Activated T-helper 2 cell treated with anti-CD3 and anti-CD28 coated beads, Interferon-gamma antibody, Interleukin-2, Interleukin-4, amounts not matched to agents 10 μg/mL and 5 μg/mL and 100 μg/mL, durations not matched to agents 14 hours and 24 hours and 36 hours (primary cell): ENCODE results near the gene INPP5A. TPM values are rescaled to one million over a fixed set of nuclear protein-coding genes. Genes with fewer than 3 reads are reported as not detected.

ENCODE experiments used
- DNase-seq: peaks from one replicate; pipeline ENCODE4 v3.0.0; 2021; ENCODE audit warnings: low spot score
- H3K27ac Mint-ChIP-seq: one replicate; pipeline ENCODE4 v1.8.0; 2021; ENCODE audit warnings: mixed read lengths
- H3K27me3 Mint-ChIP-seq: one replicate; pipeline ENCODE4 v1.8.0; 2021; ENCODE audit warnings: low read depth, mixed read lengths
- H3K36me3 Mint-ChIP-seq: one replicate; pipeline ENCODE4 v1.8.0; 2021; ENCODE audit warnings: low read depth, mixed read lengths
- H3K4me1 Mint-ChIP-seq: one replicate; pipeline ENCODE4 v1.8.0; 2021; ENCODE audit warnings: low read depth, mixed read lengths
- H3K4me3 Mint-ChIP-seq: one replicate; pipeline ENCODE4 v1.8.0; 2021; ENCODE audit warnings: low read depth, mild to moderate bottlenecking, moderate library complexity, mixed read lengths
- H3K9me3 Mint-ChIP-seq: one replicate; pipeline ENCODE4 v1.8.0; 2021; ENCODE audit warnings: mixed read lengths
- intact Hi-C: fragments of 100-400 bp; cut with micrococcal nuclease; formaldehyde crosslinking; loops from one replicate; pipeline ENCODE4 v1.15.1; 2023
- total RNA-seq: library from RNA; stranded (reverse); gene quantifications from 2 replicates; pipeline ENCODE4 v1.2.3, GENCODE V29; 2022

INPP5A gene
- total RNA-seq, 1 donor from 2014 or later = 13.0 TPM

- no peak overlapping the region for H3K4me3 Mint-ChIP-seq
- no peak overlapping the region for H3K27ac Mint-ChIP-seq
- peaks cover 1% of the 10 kb centered on the region for H3K27me3 Mint-ChIP-seq
- intact Hi-C loops = no loop called here
- no peaks in the 10 kb centered on the region for H3K9me3 Mint-ChIP-seq
- no peak for DNase-seq
- peaks cover 10% of the 10 kb centered on the region for H3K4me1 Mint-ChIP-seq
- no peaks in the 10 kb centered on the region for H3K36me3 Mint-ChIP-seq
Measured at GRCh38 chr10:132627666-132628531, 90.3 kb downstream of the INPP5A start.

DNA sequence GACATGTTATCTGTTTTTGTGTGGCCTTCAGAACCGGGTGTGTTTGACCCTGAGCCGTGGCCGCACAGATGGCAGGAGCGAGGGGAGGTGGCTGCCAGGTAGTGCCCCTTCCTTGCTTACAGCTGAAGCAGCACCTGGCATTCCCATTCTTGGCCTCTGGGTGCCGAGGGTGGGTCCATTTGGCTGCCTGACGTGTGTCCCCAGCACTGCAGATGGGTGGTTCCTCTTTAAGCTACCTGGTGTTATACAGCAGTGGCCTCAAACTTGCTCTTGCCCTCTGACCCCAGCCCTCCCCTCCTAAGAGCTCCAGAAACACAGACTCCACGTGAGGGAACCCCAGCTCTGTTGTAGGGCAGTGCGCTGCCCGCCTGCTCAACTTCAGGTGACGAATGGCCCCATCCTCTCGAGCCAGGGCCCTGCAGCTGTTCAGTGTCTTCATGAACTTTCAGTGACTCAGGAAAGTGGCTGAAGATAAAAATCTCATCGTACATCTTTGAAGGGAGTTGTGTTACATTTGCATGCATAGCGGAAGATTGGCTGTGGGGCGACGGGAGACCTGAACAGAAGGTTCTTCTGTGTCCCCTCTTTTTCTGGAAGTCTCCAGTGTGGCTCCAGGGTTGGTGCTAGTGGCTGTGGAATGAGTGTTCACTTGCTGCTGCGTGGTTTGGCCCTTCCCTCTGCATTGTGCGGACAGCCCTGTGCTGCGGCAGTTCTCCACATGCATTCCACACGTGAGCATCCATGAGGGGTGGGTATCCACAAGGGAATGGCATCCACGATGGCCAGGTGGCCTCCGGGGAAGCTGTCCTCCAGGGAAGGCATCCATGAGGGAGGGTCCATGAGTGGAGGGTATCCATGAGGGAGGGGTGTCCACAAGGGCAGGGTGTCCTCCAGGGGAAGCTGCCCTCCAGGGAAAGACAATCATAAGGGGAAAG lies 91.6 kb downstream of the INPP5A start:
- Mint-ChIP-seq H3K36me3 (no peaks in the 10 kb centered on the region), H3K27ac (no peak overlapping the region), H3K9me3 (no peaks in the 10 kb centered on the region), H3K27me3 (peaks cover 1% of the 10 kb centered on the region), H3K4me1 (peaks cover 10% of the 10 kb centered on the region), H3K4me3 (no peak overlapping the region)
- intact Hi-C loops = no loop called here
- no peak for DNase-seq

DNA sequence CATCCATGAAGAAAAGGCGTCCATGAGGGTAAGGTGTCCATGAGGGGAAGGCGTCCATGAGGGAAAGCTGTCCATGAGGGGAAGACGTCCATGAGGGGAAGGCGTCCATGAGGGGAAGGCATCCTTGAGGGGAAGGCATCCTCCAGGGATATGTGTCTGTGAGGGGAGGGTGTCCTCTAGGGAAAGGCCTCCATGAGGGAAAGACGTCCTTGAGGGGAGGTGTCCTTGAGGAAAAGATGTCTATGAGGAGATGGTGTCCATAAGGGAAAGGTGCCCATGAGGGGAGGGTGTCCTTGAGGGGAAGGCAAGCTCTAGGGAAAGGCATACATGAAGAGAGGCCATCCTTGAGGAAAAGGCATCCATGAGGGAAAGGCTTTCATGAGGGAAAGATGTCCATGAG lies 92.6 kb downstream of the INPP5A start:
- no peak overlapping the region for H3K4me3 Mint-ChIP-seq
- peaks cover 3% of the 10 kb centered on the region for H3K27me3 Mint-ChIP-seq
- peaks cover 14% of the 10 kb centered on the region for H3K4me1 Mint-ChIP-seq
- no peak for DNase-seq
- intact Hi-C loops = loop anchor here (10.0 kb wide), 1 partner anchor 245 kb away; no protein-coding TSS in a partner anchor
- no peaks in the 10 kb centered on the region for H3K36me3 Mint-ChIP-seq
- no peaks in the 10 kb centered on the region for H3K9me3 Mint-ChIP-seq
- H3K27ac Mint-ChIP-seq = no peak overlapping the region

DNA sequence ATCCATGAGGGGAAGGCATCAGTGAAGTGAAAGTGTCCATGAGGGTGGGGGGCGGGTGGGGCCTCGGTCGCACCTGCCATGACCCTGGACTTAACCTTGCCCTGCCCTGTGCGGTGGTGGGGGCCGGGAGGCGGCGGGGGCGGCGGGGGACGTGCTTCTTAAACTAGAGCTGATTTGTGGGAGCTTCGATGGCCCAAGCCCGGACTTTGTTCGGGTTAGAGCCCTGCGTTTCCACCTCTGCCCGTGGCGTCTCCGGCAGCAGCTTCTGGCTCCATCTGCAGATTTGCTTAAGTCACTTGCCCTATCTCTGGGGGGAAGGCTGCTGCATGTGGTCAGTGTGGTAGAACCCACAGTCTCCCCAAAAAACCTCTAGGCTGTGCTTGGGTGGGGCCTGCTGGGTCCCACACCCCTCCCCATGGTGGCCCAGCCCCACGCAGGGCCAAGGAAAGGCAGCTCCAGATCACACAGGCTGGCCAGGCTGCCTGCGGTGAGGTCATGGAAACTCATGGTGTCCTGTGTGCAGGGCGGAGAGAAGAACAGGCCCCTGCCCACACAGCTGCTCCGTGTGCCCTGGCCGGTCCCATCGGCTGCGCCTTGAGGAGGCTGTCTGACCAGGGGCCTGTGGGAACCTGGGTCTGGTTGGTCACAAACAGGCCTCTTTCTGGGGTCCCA lies 93.2 kb downstream of the INPP5A start:
- H3K36me3 Mint-ChIP-seq = no peaks in the 10 kb centered on the region
- H3K4me1 Mint-ChIP-seq = peaks cover 14% of the 10 kb centered on the region
- intact Hi-C loops = loop anchor here (10.0 kb wide), 1 partner anchor 246 kb away; no protein-coding TSS in a partner anchor
- H3K9me3 Mint-ChIP-seq = no peaks in the 10 kb centered on the region
- no peak overlapping the region for H3K4me3 Mint-ChIP-seq
- DNase-seq = no peak
- H3K27ac Mint-ChIP-seq = no peak overlapping the region
- H3K27me3 Mint-ChIP-seq = peaks cover 3% of the 10 kb centered on the region

DNA sequence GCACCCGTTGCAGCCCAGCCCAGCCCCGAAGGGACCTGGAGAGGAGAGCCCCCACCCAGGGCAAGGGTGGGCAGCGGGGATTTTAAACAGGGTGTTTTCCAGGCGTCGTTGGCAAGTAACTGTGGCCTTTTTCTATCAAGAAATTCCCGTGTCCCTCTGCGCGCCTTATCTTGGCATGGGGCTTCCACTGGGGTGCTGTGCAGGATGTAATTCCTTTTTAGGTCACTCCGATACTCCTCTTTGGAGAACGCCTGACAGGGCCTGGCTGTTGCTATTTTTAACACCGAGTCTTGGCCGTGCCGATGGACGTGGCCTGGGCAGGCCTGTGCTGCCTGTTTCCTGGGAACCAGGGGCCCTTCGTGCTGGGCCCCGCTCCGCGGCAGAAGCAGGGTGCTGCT lies 93.8 kb downstream of the INPP5A start:
- no peak overlapping the region for H3K4me3 Mint-ChIP-seq
- peaks cover 14% of the 10 kb centered on the region for H3K4me1 Mint-ChIP-seq
- H3K36me3 Mint-ChIP-seq = no peaks in the 10 kb centered on the region
- intact Hi-C loops = loop anchor here (10.0 kb wide), 1 partner anchor 247 kb away; no protein-coding TSS in a partner anchor
- no peak for DNase-seq
- H3K9me3 Mint-ChIP-seq = no peaks in the 10 kb centered on the region
- peaks cover 2% of the 10 kb centered on the region for H3K27me3 Mint-ChIP-seq
- H3K27ac Mint-ChIP-seq = no peak overlapping the region

GRCh38 chr10:132632091-132632561 lies 94.5 kb downstream of the INPP5A start:
- Mint-ChIP-seq H3K4me3 (no peak overlapping the region), H3K27ac (no peak overlapping the region), H3K36me3 (no peaks in the 10 kb centered on the region), H3K9me3 (no peaks in the 10 kb centered on the region), H3K27me3 (peaks cover 2% of the 10 kb centered on the region), H3K4me1 (peaks cover 15% of the 10 kb centered on the region)
- intact Hi-C loops = loop anchor here (10.0 kb wide), 1 partner anchor 247 kb away; no protein-coding TSS in a partner anchor
- DNase-seq = no peak

- DNase-seq = no peak
- intact Hi-C loops = loop anchor here (10.0 kb wide), 1 partner anchor 248 kb away; no protein-coding TSS in a partner anchor
- H3K36me3 Mint-ChIP-seq = no peaks in the 10 kb centered on the region
Measured at GRCh38 chr10:132632851-132633684, 95.5 kb downstream of the INPP5A start.

DNA sequence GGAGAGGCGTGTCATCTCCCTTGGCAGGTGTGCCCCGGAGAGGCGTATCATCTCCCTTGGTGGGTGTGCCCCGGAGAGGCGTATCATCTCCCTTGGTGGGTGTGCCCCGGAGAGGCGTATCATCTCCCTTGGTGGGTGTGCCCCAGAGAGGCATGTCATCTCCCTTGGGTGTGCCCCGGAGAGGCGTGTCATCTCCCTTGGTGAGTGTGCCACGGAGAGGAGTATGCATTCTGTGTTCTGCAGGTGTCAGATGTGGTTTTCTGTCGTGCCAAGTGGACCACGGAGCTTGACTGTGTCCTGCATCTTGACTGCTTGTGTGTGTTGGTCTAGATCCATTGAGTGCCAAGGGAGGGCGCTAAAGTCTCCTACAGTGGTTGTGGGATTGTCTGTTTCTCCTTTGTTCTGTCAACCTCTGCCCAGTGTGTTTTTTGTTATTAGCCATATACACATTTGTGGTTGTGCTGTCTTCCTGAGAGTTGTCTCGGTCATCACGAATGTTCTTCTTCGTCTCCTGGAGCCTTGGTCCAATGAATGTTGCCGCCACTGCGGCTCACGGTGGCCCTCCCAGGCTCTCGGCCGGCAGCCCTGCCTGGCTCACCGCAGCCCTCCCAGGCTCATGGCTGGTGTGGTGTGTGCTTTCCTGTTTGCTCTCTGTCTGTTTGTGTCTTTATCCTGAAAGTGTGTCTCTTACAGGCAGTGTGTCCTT lies 96.8 kb downstream of the INPP5A start:
- intact Hi-C loops = loop anchor here (10.0 kb wide), 1 partner anchor 250 kb away; no protein-coding TSS in a partner anchor
- no peak overlapping the region for H3K27ac Mint-ChIP-seq
- no peak overlapping the region for H3K4me3 Mint-ChIP-seq
- DNase-seq = no peak
- H3K4me1 Mint-ChIP-seq = peaks cover 16% of the 10 kb centered on the region
- H3K27me3 Mint-ChIP-seq = peaks cover 7% of the 10 kb centered on the region
- H3K36me3 Mint-ChIP-seq = no peaks in the 10 kb centered on the region
- no peaks in the 10 kb centered on the region for H3K9me3 Mint-ChIP-seq

More at GRCh38 chr10:132632851-132633684, 95.5 kb downstream of the INPP5A start:
- Mint-ChIP-seq H3K27me3 (peaks cover 7% of the 10 kb centered on the region), H3K4me1 (peaks cover 21% of the 10 kb centered on the region), H3K27ac (no peak overlapping the region), H3K4me3 (no peak overlapping the region), H3K9me3 (no peaks in the 10 kb centered on the region)

DNA sequence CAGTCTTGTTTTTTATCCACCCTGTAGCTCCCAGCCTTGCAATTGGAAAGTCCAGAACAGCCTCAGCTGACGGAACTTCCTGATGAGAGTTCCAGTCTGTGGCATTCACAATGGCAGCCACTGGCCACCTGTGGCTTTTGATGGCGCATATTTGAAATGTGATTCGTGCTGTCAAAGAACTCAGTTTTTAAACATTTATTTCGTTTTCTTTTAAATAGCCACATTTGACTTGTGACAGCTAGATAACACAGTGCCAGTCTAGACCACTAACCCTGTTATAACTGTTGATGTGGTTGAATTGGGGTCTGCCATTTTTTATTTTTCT lies 97.3 kb downstream of the INPP5A start:
- H3K36me3 Mint-ChIP-seq = no peaks in the 10 kb centered on the region
- H3K9me3 Mint-ChIP-seq = no peaks in the 10 kb centered on the region
- DNase-seq = no peak
- H3K4me3 Mint-ChIP-seq = no peak overlapping the region
- peaks cover 7% of the 10 kb centered on the region for H3K27me3 Mint-ChIP-seq
- H3K27ac Mint-ChIP-seq = no peak overlapping the region
- intact Hi-C loops = loop anchor here (10.0 kb wide), 1 partner anchor 250 kb away; no protein-coding TSS in a partner anchor
- peaks cover 13% of the 10 kb centered on the region for H3K4me1 Mint-ChIP-seq

GRCh38 chr10:132636358-132636757 lies 98.8 kb downstream of the INPP5A start:
- no peaks in the 10 kb centered on the region for H3K9me3 Mint-ChIP-seq
- peaks cover 7% of the 10 kb centered on the region for H3K27me3 Mint-ChIP-seq
- no peak overlapping the region for H3K27ac Mint-ChIP-seq
- H3K36me3 Mint-ChIP-seq = no peaks in the 10 kb centered on the region
- DNase-seq = no peak
- H3K4me1 Mint-ChIP-seq = peaks cover 15% of the 10 kb centered on the region
- intact Hi-C loops = loop anchor here (10.0 kb wide), 1 partner anchor 252 kb away; no protein-coding TSS in a partner anchor
- no peak overlapping the region for H3K4me3 Mint-ChIP-seq

DNA sequence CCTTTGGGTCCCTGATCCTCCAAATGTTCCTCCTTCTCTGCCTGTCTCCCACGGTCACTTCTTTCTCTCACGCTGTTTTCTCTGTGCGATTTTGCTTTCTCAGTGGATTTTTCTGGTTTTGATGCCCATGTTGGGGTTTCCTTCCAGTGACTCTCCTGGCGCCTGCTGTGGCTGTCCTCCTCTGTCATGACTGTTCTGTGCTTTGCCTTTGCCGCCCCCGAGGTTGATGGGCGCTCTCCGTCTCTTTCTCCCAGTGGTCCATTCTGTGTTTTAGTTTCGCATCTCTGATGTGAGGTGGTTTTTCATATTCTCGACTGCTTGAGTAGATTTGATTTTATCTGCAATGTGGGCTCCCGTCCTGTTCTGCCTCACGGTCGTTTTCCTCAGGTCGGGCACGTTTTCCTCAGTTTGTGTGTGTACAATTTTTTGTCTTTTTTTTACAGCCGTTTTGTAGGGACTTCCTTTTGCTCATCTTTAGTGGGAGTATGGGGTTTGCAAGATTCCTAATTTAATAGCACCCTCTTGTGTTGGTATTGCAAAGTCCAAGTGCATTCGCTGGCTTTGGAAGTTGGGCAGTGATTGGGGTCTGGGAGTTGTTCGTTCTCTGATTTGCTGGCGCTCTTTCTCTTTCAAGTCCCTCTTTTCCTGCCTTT lies 100.0 kb downstream of the INPP5A start:
- H3K36me3 Mint-ChIP-seq = no peaks in the 10 kb centered on the region
- peaks cover 20% of the 10 kb centered on the region for H3K4me1 Mint-ChIP-seq
- intact Hi-C loops = loop anchor here (1.0 to 10.0 kb wide), 2 partner anchors 179 to 253 kb away; no protein-coding TSS in a partner anchor
- H3K27ac Mint-ChIP-seq = no peak overlapping the region
- no peak for DNase-seq
- no peak overlapping the region for H3K4me3 Mint-ChIP-seq
- H3K27me3 Mint-ChIP-seq = peaks cover 7% of the 10 kb centered on the region
- no peaks in the 10 kb centered on the region for H3K9me3 Mint-ChIP-seq
